HG03432 (cell line): Measurements from ENCODE around the gene PEA15.

Experiments
- ATAC-seq: cut with Tn5 transposase; IDR thresholded peaks from one replicate; pipeline ENCODE4 v1.9.1; 2021; ENCODE audit warnings: mild to moderate bottlenecking, moderate library complexity; ENCODE audit not compliant: unreplicated experiment

PEA15 gene

DNA sequence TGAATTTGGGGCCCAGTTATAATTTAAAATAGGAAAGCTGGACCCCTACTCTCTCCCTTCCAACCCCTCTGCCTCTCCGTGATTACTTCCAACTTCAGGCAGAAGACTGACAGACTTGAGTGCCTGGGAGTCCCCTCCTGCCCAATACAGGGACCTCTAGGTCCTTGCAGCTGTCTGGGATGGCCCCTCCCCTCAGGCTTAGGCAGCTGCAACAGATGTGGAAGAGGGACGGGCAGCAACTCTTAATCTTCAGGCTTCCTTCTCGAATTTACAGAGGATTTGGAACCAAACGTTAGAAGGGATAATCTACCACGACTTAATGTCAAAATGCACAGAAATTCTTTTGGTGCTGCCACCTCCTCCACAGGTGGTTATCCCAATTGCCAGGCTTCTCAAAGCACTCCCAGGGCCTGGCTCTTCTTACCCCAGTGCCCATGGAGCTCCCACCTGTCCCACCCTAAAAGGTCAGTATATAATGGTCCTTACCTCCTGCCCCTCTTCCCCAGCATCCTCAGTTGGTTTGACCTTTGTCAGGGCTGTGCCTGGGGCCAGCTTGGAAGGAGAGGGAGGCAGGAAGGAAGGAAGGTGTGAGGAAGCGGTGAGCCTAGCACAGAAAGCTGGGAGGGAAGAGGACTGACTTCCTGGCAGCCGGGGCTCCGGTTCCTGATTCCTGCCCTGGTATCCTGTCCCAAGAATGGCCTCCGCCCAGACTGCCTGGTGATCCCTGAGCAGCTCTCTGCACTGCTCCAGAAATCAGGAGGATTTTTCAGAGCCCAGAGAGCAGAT is 2.8 kb downstream of the PEA15 start:
- no peak for ATAC-seq

DNA sequence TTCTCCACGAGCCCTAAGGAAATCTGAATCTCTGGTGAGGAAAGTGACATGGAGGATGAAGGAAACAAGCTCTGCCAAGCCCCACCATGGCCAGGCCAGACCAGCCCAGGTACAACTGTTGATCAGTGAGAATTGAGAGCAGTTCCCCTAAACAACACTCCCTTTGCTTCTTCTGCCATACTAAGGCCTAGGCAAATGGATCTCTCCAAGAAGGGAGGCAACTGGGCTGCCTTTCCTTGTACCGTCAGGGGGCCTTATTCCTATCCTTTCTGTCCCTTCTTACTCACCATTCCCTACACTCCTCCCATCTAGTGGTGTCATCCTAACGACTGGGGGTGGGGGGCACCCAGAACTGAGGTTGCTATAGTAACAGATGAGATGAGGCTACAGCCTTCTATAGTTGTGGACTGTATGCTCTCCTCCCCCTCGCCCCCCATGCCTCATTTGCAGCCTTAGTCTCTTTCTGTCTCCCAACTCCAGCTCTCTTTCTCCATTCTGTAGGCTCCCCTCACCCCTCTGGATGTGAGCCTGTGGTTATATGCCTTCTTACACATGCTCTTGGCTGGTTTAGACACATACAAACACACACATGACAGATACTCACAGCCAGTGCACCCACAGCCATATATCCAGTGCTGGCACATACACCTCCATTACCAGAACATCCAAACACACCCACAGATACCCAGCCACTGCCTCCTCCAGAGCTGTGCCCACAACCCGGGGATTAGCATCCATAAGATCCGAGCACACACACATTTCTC is 3.6 kb downstream of the PEA15 start:
- ATAC-seq, result no peak

DNA sequence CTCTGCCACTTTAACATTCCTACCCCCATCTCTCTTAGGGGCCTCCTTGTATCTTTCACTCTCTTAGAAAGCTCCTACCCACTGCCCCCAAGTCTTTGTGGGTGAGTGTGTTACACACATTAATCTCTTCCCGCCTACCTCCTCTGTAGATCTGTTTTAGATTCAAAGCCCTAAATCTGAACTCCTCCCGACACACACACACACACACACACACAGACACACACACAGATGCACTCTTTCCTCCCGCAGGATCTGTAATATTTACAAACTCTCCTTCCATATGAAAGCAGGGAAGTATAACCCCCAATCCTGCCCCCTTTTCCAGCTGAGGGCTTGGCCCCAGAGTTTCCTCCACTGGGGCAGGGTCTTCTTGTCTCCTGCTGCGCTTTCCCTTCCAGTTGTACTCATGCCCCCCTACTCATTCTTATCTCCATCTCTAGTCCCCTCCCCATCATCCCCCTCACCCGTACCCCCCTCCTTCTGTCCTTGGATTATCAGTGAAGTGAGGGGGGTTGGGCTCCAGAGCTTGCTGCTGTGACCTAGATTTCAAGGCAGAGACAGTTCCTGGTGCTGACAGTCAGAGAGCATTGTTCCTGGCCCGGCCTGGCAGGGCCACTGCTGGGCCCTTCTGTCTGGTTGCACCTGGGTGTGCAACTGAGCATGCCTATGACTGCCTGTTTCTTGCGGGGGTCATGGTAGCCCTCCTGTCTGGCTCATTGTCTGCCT is 4.3 kb downstream of the PEA15 start:
- ATAC-seq, result no peak

DNA sequence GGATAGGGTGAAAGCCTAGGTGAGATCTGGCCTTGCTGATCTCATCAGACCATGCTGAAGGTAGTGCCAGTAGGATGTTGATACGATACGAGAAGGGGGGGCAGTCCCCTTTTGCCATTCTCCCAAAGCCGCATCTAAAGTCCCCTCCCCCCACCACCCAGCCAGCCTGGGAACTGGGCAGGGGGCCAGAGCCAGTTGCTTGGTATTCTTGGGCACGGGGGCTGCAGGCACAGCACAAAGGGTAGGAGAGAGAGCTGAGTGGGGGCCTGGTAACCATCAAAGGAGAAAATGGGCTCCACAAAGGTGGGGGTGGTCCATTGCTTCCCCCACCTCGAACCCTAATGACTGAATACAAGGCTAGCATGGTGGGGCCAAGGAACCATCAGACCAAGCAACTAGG is 5.4 kb downstream of the PEA15 start:
- ATAC-seq, result no peak

DNA sequence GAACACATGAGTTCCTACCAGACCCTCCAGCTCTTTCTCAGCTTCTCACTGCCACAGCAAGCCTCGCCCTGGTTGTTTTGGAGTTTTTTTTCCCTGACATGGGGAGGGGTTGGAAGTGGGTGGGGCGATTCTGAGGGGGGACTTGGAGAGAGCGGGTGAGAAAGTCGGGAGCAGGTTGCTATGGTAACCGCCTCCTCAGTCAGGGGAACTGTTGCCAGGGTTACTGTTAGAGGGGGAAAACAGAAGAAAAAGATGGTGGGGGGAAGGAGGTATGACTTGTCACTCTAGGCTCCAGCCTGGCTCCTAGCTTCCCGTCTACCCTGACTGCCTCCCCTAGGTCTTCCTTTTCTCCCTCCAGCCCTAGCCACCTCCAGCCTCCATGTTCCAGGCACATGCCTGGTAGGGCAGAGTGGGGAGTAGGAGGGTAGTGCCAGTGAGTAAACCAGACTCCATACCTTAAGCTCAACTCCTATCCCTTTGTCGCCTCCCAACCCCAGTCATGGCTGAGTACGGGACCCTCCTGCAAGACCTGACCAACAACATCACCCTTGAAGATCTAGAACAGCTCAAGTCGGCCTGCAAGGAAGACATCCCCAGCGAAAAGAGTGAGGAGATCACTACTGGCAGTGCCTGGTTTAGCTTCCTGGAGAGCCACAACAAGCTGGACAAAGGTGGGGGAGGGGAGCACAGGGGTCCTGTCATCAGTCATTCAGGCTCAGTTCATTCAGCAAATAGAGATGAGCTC is 6.0 kb downstream of the PEA15 start:
- ATAC-seq, result no peak

DNA sequence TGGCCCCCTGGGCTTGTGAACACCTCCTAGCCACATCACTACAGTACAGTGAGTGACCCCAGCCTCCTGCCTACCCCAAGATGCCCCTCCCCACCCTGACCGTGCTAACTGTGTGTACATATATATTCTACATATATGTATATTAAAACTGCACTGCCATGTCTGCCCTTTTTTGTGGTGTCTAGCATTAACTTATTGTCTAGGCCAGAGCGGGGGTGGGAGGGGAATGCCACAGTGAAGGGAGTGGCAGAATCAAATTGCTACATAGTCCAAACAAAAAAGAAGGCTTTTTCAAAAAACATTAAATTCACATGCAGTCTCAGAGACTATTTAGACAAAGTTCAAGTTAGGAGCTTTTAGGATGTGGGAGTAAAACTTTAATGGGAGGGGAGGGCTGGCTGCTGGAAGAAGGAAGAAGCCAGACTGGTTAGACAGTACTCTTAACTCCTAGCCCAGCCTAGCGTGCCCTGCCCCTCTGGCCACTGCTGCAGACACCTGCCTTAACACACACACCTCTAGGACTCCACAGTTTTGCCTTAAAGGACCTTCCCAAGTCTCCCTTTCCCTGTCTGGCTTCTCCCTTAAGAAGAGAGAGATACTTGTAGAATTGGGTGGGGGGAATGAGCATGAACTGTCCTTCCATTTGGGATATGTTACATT is 9.4 kb downstream of the PEA15 start:
- ATAC-seq, result no peak

DNA sequence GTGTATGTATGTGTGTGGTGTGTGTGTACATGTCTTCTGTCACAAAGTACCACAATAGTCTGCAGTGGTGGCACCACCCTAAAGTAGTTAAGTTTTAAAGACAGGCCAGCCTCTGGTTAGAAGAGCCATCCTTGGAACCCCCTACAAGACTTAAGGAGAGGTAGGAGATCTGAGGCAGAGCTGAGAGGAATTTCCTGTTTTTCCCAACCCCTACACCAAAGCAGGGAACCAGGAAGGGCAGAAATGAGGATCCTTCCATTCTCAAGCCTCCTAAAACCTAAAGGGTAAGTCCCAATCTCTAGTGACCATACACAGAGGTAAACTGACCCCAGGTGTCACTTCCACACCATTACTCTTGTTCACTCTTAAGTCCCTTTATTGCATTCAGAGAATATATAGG is 11.1 kb downstream of the PEA15 start:
- ATAC-seq, result no peak

DNA sequence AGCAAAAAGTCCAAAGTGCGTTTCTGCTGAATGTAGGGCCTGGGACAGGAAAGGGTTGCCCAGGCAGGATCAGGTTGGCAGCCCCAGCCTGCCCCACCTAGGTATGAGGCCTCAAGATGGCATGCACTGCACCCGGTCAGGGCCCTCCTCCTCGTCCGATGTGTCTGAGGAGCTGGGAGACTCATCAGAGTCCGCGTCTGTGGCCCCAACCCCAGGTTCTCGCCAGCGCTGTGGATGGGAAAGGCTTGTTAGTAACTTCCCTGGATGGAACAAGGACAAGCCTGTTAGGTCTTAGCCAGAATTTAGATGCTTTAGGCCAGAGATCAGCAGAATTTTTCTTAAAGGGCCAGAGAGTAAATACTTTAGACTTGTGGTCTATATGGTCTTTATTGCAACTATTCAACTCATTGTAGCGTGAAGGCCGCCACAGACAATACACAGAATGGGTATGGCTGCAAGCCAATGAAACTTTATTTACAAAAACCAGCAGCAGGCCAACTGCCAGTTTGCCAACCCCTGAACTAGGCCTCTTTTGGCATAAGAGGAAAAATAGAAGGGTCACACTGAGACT is 12.4 kb downstream of the PEA15 start:
- no peak for ATAC-seq

DNA sequence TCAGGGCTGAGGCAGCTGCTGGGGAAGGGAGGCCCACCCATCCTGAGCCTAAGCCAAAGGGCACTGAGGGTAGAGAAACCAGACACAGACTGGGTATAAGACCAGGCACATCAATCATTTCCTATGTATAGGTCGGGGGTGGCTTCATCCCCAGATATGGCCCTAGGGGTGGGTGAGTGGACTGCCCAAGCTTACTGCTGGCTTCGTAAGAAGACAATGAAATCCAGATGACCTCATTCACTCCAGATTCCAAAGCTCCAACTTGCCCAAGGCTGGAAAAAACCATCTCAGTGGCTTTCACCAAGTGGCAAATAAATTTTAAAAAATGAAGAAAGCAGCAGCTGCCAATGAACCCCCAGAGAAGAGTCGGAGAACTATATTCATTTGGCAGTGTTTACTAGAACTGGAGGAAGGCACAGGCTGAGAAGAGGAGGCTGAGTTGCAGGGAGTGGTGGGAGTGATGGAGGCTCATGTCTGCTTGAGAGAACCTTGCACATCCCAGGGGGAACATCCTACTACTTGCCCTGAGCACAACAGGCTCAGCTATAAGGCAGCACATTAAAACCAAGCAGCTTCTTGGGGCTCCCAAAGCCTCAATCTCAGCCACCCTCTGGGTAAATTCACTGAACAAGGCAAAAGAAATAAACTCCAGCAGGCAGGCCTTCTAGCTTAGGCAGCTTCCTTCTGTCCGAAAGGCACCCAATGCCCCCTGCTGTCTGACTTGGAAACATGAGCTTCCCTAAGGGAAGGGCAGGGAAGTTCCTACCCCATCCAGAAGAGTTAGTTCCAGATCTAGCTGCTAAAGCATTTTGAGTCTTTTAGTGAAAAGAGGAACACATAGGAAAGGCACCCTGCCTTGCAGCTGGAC is 14.1 kb downstream of the PEA15 start:
- no peak for ATAC-seq

DNA sequence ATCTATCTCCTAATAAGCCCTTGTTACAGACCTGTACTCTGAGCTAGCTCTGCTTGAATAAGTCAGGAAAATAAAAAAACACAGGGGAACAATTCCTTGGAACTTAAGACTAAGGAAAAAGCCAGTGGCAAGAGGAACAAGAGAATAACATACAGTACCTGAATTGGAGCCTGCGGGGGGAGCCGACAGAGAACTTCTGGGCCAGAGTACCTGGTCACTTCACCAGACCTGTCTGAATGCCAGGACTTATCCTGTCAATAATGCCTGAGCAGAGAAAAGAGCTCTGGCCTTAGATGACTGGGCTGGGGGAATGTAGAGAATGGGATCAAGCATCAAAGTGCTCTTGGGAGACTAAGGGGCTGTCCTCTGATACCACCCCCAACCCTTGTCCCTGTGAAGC is 15.1 kb downstream of the PEA15 start:
- no peak for ATAC-seq

DNA sequence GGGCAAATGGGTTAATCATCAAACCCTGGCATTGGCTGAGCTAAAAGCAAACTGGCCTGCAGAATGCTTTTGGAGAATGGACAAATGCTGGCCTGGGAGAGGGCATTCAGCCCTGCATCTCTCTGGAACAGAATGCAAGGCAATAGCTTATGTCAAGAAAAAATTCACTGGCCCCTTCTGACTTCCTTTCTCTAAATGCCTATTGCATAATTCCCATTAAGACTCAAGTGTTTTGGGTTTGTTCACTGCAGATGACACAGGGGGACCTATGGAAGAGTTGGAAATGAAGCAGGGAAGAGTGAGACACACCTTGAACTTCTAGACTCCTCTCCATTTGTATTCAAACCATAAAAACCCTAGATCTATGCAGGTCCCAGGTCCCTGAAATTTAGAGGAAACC is 15.9 kb downstream of the PEA15 start:
- ATAC-seq, result no peak

DNA sequence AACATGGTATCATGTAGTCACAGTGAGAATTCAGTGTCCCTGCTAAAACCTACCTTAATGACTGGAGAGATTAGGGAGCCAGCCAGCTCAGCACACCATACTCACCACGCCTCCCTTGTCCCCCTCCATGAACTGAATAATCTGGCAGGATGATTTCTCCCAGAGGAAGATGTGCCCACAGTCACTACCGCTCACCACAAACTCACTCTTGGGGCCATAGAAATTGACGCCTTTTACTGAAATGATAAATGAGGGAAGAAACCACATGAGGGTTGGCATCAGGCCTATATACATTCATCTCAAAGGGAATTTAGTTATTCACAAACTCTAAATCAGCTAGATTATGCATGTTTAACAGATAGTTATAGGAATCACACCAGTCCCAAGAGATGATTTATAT is 17.4 kb downstream of the PEA15 start:
- no peak for ATAC-seq

DNA sequence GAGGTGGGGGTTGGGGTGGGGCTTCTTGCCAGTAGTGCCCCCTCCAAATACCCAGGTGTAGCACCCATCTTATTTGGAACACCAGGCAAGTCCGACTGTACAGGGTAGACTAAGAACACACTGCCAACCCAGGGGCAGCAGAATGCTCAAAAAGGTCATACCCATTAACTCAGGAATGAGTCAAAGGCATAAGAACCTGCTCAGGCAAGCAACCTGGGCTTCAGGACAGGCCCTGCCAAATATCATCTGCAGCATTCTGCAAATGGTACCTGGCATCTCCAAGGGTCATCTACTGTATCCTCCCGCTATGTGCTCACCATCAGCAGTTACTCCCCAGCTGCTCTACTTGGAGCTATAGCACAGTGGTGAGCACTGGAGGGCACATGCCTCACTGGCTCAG is 19.4 kb downstream of the PEA15 start:
- ATAC-seq, result no peak

DNA sequence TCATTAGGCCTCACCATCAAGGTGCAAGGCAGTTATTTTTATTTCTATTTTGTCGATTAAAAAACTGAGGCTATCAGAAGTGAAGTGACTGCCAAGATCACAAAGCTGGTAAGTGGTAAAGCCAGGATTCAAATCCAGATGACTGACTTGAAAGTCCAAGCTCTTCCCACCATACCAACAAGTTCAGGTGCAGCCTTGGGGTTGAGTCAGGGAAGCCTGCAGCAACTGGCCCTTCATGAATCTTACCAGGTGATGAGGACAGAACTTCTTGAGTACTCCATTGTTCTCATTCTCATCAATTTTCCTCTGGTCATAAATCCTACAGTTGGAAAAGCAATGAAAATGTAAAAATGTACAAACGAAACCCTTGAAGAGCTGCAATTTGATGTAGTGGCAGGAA is 20.2 kb downstream of the PEA15 start:
- ATAC-seq, result no peak

DNA sequence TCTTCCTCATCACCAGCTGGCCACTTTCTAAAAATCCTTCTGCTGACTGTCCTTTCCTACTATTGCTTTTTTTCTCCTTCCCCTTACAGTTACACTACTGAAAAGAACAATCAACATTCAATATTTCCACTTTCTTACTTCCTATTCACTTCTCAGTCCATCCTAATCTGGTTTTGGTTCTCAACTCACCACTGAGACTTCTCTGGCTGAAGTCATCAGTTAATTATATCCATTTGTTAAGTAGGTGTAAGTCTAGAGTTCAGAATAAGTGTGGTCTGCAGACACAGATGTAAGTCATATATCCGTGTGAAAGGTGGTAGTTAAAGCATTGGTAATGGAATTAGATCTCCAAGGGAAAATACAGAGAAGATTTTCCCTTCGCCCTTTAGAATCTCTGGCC is 21.4 kb downstream of the PEA15 start:
- no peak for ATAC-seq

DNA sequence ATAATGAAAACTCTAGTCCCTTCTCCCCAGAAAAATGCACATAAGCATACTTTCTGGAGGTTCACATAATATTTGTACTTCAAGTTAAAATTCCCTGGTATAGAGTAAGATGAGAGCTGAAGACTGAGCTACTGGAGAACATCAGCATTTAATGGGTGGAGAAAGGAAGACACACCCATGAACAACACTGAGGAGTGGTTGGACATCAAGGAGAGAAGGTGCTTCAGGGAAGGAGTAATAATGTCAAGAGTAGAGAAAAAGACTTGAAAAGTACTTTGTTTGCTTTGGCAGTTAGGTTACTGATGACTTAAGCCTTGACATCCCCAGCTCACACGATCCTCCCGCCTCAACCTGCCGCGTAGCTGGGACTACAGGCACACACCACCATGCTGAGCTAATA is 21.9 kb downstream of the PEA15 start:
- ATAC-seq, result no peak

DNA sequence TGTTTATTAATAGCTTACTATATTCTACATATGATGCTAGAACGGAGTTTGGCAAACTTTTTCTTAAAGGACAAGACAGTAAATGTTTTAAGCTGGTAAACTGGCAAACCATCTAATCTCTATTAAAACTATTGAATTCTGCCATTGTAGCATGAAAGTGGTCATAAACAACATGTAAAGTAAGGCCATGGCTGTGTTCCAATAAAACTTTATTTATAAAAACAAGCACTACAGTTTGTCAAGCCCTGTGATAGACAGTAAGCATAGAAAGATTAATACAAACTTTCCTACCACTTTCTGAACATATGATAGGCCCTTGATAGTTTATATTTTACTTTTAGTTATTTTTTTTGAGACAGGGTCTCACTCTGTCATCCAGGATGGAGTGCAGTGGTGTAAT is 22.4 kb downstream of the PEA15 start:
- no peak for ATAC-seq

DNA sequence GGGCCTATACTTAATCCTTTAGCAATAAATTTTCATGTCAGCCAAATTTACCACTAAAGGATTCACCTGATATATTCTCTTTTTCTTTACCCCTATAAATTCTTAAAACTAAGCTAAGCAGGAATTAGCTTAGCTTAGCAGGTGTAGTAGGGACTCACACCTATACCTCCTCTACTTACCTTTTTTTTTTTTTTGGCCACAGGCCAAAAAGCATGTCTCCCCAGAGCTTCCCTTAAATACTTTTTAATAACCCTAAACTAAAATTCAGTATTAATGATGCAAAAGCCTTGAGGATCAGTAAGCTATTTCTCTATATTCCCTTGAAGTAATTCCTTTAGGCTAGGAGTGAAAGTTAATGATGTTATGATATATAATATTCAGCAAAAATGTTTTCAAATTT is 23.2 kb downstream of the PEA15 start:
- ATAC-seq, result no peak

DNA sequence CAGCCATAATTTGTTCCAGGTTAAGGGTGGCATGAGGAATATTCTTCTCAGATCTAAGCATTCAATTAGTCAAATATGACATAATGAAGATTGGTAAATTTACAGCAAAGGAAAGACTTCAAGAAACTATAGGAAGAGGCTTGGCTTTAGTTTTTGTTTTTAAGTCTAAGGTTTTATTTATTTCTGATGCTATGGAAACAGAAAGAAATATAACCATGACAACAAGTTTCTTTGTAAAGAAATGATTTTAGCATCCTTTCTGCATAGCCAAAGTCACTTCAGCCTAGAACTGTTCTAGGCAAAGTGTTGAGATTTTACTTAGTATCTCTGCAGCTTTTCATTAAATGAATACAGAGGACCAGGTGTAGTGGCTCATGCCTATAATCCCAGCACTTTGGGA is 27.7 kb downstream of the PEA15 start:
- ATAC-seq, result no peak
